Lung (tissue), 16 donors: Measurements from ENCODE around the gene ALDH3A2. TPM values are rescaled to one million over a fixed set of nuclear protein-coding genes. Genes with fewer than 3 reads are reported as not detected.

Source experiments
- ATAC-seq: fragments of 200-7000 bp; cut with Tn5 transposase; one replicate; pipeline ENCODE4 v1.9.1; 2020; ENCODE audit warnings: moderate number of reproducible peaks; ENCODE audit not compliant: insufficient read depth, low FRiP score
- DNase-seq, 3 donors: peaks; one replicate each; pipeline ENCODE4 v3.0.0-alpha.2; 2013 to 2017
- H3K27ac ChIP-seq, 2 donors: one replicate each; pipeline ENCODE4 v1.5.1; 2013; ENCODE audit warnings: mild to moderate bottlenecking in 2 of 2, moderate library complexity in 2 of 2, control low read depth in 1 of 2, inconsistent platforms in 1 of 2, low read depth in 1 of 2, low read length in 1 of 2
- H3K27me3 ChIP-seq, 3 donors: one replicate each; pipeline ENCODE4 v1.5.1; 2013; ENCODE audit warnings: low read length in 2 of 3; ENCODE audit not compliant: control insufficient read depth in 3 of 3, insufficient read depth in 3 of 3
- H3K36me3 ChIP-seq, 4 donors: one replicate each; pipeline ENCODE4 v1.5.1; 2013; ENCODE audit warnings: low read length in 4 of 4, mild to moderate bottlenecking in 1 of 4, moderate library complexity in 1 of 4; ENCODE audit not compliant: control insufficient read depth in 4 of 4, insufficient read depth in 4 of 4
- H3K4me1 ChIP-seq, 5 donors: one replicate each; pipeline ENCODE4 v1.5.1; 2013; ENCODE audit warnings: low read length in 5 of 5, mild to moderate bottlenecking in 2 of 5, moderate library complexity in 1 of 5; ENCODE audit not compliant: control insufficient read depth in 5 of 5, insufficient read depth in 5 of 5
- H3K4me3 ChIP-seq: one replicate; pipeline ENCODE4 v1.5.1; 2013; ENCODE audit warnings: mild to moderate bottlenecking, control low read depth, moderate library complexity
- H3K9ac ChIP-seq, 2 donors: one replicate each; pipeline ENCODE4 v1.5.1; 2013; ENCODE audit warnings: low read length in 2 of 2, control low read depth in 1 of 2; ENCODE audit not compliant: insufficient read depth in 1 of 2
- H3K9me3 ChIP-seq, 4 donors: one replicate each; pipeline ENCODE4 v1.5.1; 2013; ENCODE audit warnings: low read length in 3 of 4, mild to moderate bottlenecking in 1 of 4, moderate library complexity in 1 of 4; ENCODE audit not compliant: control insufficient read depth in 4 of 4, insufficient read depth in 3 of 4
- CTCF ChIP-seq: IDR thresholded peaks from 2 replicates; pipeline ENCODE4 v1.5.1; 2012; ENCODE audit warnings: mild to moderate bottlenecking; ENCODE audit errors: control extremely low read depth, extremely low read depth
- WGBS, 2 donors: extraction: QIAGEN DNeasy Blood & Tissue Kit; methylation state at CpG; one replicate each; pipeline ENCODE4 v1.1.7; 2013; 5-methylcytosine and 5-hydroxymethylcytosine counted together
- long read RNA-seq, 5 donors: transcript quantifications; one replicate each; lab custom pipeline, GENCODE V29; 2026
- polyA plus RNA-seq, 2 donors: library from polyadenylated mRNA; stranded (reverse); fragments of 200-250 nt; gene quantifications; one replicate each; pipeline ENCODE4 v1.2.1, GENCODE V29; 2013
- total RNA-seq, 2 donors: library from RNA; depleted of rRNA in 1 of 2; stranded (reverse); fragments of >200 nt in 1 of 2; gene quantifications; one replicate each; pipeline ENCODE4 v1.2.1, GENCODE V29; 2014 to 2021
- donor health status: control.
- donor health status: control.
- donor health status: Bipolar disorder and iron deficiency.
- donor health status: healthy.
- donor health status: DM: yes; HTN: yes; CAD: no.

Gene ALDH3A2
- total RNA-seq (100 to 1,000 TPM in 1 of 2 donors, 10 to 100 TPM in 1; 99.2 to 107 TPM), polyA plus RNA-seq (10 to 100 TPM; 50.7 to 59.4 TPM)
- long read RNA-seq, donor 1, transcript ALDH3A2-201 (10 exons, 3,928 nt): minor isoform, 8 of 53 reads
- long read RNA-seq, donor 1, transcript ALDH3A2-210 (1 exons, 3,512 nt): major isoform, 29 of 53 reads
- long read RNA-seq, donor 1, partial matches to known transcripts: 9 of 53 reads
- long read RNA-seq, donor 1, other reads (novel, unspliced or antisense): 0 of 53 reads
- long read RNA-seq, donor 2, transcript ALDH3A2-210 (1 exons, 3,512 nt): major isoform, 9 of 17 reads
- long read RNA-seq, donor 2, partial matches to known transcripts: 6 of 17 reads
- long read RNA-seq, donor 2, other reads (novel, unspliced or antisense): 0 of 17 reads
- long read RNA-seq, donor 3, transcript ALDH3A2-210 (1 exons, 3,512 nt): major isoform, 15 of 27 reads
- long read RNA-seq, donor 3, partial matches to known transcripts: 8 of 27 reads
- long read RNA-seq, donor 3, other reads (novel, unspliced or antisense): 0 of 27 reads
- long read RNA-seq, donor 4, transcript ALDH3A2-210 (1 exons, 3,512 nt): major isoform, 17 of 28 reads
- long read RNA-seq, donor 4, partial matches to known transcripts: 5 of 28 reads
- long read RNA-seq, donor 4, other reads (novel, unspliced or antisense): 0 of 28 reads
- long read RNA-seq, donor 5, transcript ALDH3A2-210 (1 exons, 3,512 nt): major isoform, 23 of 51 reads
- long read RNA-seq, donor 5, transcript ALDH3A2-201 (10 exons, 3,928 nt): minor isoform, 7 of 51 reads
- long read RNA-seq, donor 5, partial matches to known transcripts: 16 of 51 reads
- long read RNA-seq, donor 5, other reads (novel, unspliced or antisense): 0 of 51 reads

GRCh38 chr17:19648475-19649273, at the start of gene ALDH3A2:
Gene ALDH3A2, plus strand, starts transcription at chr17:19648751. Its CDS starts 221 bp downstream, at chr17:19648972.
- ATAC-seq: peak; percentile 98
- Histone ChIP-seq H3K9ac (peak within 1 kb of the TSS; percentile 71 to 83), H3K27ac (peak within 1 kb of the TSS; percentile 89 to 98), H3K4me3 (peak within 1 kb of the TSS; percentile 68), H3K9me3 (no peaks in the 10 kb centered on the region), H3K4me1 (peaks cover 0 to 39% (median 15%) of the 10 kb centered on the region in 5 donors), H3K27me3 (no peaks in the 10 kb centered on the region), H3K36me3 (peaks cover 0 to 6% (median 1%) of the 10 kb centered on the region in 4 donors)
- peak; percentile 96 to 98 (median 96) for DNase-seq
- 0% methylated on average over 67 to 71 of the region's 71 CpGs for WGBS, 2 donors
- TF ChIP-seq CTCF: no peak

GRCh38 chr17:19610311-19610710, 38.2 kb upstream of the ALDH3A2 start:
- no peak for ATAC-seq

GRCh38 chr17:19610879-19611278, 37.7 kb upstream of the ALDH3A2 start:
- Histone ChIP-seq H3K9me3 (no peaks in the 10 kb centered on the region), H3K4me1 (no peaks in the 10 kb centered on the region), H3K36me3 (no peaks in the 10 kb centered on the region), H3K4me3 (no peak overlapping the region), H3K9ac (no peak overlapping the region), H3K27ac (no peak overlapping the region), H3K27me3 (no peaks in the 10 kb centered on the region)
- 72 to 78% methylated on average over 5 of the region's 5 CpGs for WGBS, 2 donors
- DNase-seq (no peak), ATAC-seq (no peak)
- no peak for TF ChIP-seq CTCF

More at GRCh38 chr17:19610311-19610710, 38.2 kb upstream of the ALDH3A2 start:
- no peaks in the 10 kb centered on the region for H3K9me3 ChIP-seq
- H3K27ac ChIP-seq: no peak overlapping the region
- TF ChIP-seq CTCF: no peak
- DNase-seq: no peak
- WGBS, 2 donors: 18 to 39% methylated on average over 2 of the region's 2 CpGs
- H3K4me1 ChIP-seq: no peaks in the 10 kb centered on the region
- no peaks in the 10 kb centered on the region for H3K27me3 ChIP-seq
- H3K4me3 ChIP-seq: no peak overlapping the region
- H3K36me3 ChIP-seq: no peaks in the 10 kb centered on the region
- no peak overlapping the region for H3K9ac ChIP-seq
